Trophoblast cell (in vitro differentiated cells and primary cell): Measurements from ENCODE around the gene PSMB3.
A peak's percentile ranks its signal among the peaks of the same experiment; 100 is the strongest.

ENCODE experiments used
- DNase-seq, 2 donors: peaks; one replicate each; pipeline ENCODE4 v3.0.0-alpha.2; 2016
- H2AFZ ChIP-seq: 2 replicates; pipeline ENCODE4 v1.6.1; 2013; ENCODE audit warnings: low read length, moderate library complexity, mild to moderate bottlenecking; ENCODE audit not compliant: insufficient read depth, poor library complexity
- H2AK5ac ChIP-seq: 2 replicates; pipeline ENCODE4 v1.6.1; 2013; ENCODE audit warnings: mild to moderate bottlenecking, low read length
- H2BK120ac ChIP-seq: 2 replicates; pipeline ENCODE4 v1.6.1; 2013; ENCODE audit warnings: low read length, mild to moderate bottlenecking, moderate library complexity; ENCODE audit not compliant: insufficient read depth, poor library complexity
- H2BK12ac ChIP-seq: 2 replicates; pipeline ENCODE4 v1.6.1; 2013; ENCODE audit warnings: mild to moderate bottlenecking, low read length, moderate library complexity
- H2BK5ac ChIP-seq: 2 replicates; pipeline ENCODE4 v1.6.1; 2013; ENCODE audit warnings: low read length, low read depth, moderate library complexity, mild to moderate bottlenecking; ENCODE audit not compliant: poor library complexity
- H3K14ac ChIP-seq: 2 replicates; pipeline ENCODE4 v1.6.1; 2013; ENCODE audit warnings: mild to moderate bottlenecking, low read length
- H3K18ac ChIP-seq: 2 replicates; pipeline ENCODE4 v1.6.1; 2013; ENCODE audit warnings: mild to moderate bottlenecking, low read length
- H3K23ac ChIP-seq: 2 replicates; pipeline ENCODE4 v1.6.1; 2013; ENCODE audit warnings: low read length
- H3K27ac ChIP-seq: 2 replicates; pipeline ENCODE4 v1.5.1; 2013; ENCODE audit warnings: low read depth, mild to moderate bottlenecking, inconsistent platforms, low read length, moderate library complexity
- H3K27me3 ChIP-seq: 2 replicates; pipeline ENCODE4 v1.6.1; 2013; ENCODE audit warnings: inconsistent platforms, mild to moderate bottlenecking, low read length, moderate library complexity; ENCODE audit not compliant: insufficient read depth
- H3K36me3 ChIP-seq, 2 experiments: 1 replicate in 1 of 2; 2 replicates in 1 of 2; pipeline ENCODE4 v1.6.1; 2013; ENCODE audit warnings: low read length in 2 of 2, mild to moderate bottlenecking in 2 of 2, moderate library complexity in 1 of 2; ENCODE audit not compliant: insufficient read depth in 2 of 2, control insufficient read depth in 1 of 2
- H3K4ac ChIP-seq: 2 replicates; pipeline ENCODE4 v1.6.1; 2013; ENCODE audit warnings: low read depth, mild to moderate bottlenecking, low read length, moderate library complexity
- H3K4me1 ChIP-seq, 2 experiments: 1 replicate in 1 of 2; 2 replicates in 1 of 2; pipeline ENCODE4 v1.6.1; 2013; ENCODE audit warnings: low read length in 2 of 2, mild to moderate bottlenecking in 2 of 2, moderate library complexity in 1 of 2; ENCODE audit not compliant: insufficient read depth in 2 of 2, control insufficient read depth in 1 of 2
- H3K4me2 ChIP-seq: 2 replicates; pipeline ENCODE4 v1.6.1; 2013; ENCODE audit warnings: inconsistent platforms, mild to moderate bottlenecking, low read length, moderate library complexity
- H3K4me3 ChIP-seq: 2 replicates; pipeline ENCODE4 v1.5.1; 2013; ENCODE audit warnings: mild to moderate bottlenecking, low read depth, low read length, inconsistent platforms
- H3K79me1 ChIP-seq: one replicate; pipeline ENCODE4 v1.6.1; 2013; ENCODE audit warnings: low read length
- H3K79me2 ChIP-seq: 2 replicates; pipeline ENCODE4 v1.6.1; 2013; ENCODE audit warnings: low read length, mild to moderate bottlenecking; ENCODE audit not compliant: control insufficient read depth, insufficient read depth, poor library complexity
- H3K9ac ChIP-seq: 2 replicates; pipeline ENCODE4 v1.6.1; 2013; ENCODE audit warnings: mild to moderate bottlenecking, low read length
- H3K9me3 ChIP-seq: 2 replicates; pipeline ENCODE4 v1.6.1; 2013; ENCODE audit warnings: low read depth, mild to moderate bottlenecking, control low read depth, inconsistent platforms, low read length; ENCODE audit not compliant: insufficient read depth
- H4K12ac ChIP-seq: 2 replicates; pipeline ENCODE4 v1.6.1; 2013; ENCODE audit warnings: low read depth, mild to moderate bottlenecking, low read length, moderate library complexity
- H4K8ac ChIP-seq: 2 replicates; pipeline ENCODE4 v1.6.1; 2013; ENCODE audit warnings: low read depth, mild to moderate bottlenecking, low read length, moderate library complexity
- H4K91ac ChIP-seq: one replicate; pipeline ENCODE4 v1.6.1; 2013; ENCODE audit warnings: low read depth, mild to moderate bottlenecking, low read length, moderate library complexity
- WGBS: extraction: QIAGEN DNeasy Blood & Tissue Kit; methylation state at CpG from one replicate; pipeline ENCODE4 v1.1.7; 2013; ENCODE audit warnings: missing lambda C conversion rate; ENCODE audit not compliant: insufficient read length, insufficient coverage; ENCODE audit errors: extremely low coverage; 5-methylcytosine and 5-hydroxymethylcytosine counted together

Gene PSMB3

DNA sequence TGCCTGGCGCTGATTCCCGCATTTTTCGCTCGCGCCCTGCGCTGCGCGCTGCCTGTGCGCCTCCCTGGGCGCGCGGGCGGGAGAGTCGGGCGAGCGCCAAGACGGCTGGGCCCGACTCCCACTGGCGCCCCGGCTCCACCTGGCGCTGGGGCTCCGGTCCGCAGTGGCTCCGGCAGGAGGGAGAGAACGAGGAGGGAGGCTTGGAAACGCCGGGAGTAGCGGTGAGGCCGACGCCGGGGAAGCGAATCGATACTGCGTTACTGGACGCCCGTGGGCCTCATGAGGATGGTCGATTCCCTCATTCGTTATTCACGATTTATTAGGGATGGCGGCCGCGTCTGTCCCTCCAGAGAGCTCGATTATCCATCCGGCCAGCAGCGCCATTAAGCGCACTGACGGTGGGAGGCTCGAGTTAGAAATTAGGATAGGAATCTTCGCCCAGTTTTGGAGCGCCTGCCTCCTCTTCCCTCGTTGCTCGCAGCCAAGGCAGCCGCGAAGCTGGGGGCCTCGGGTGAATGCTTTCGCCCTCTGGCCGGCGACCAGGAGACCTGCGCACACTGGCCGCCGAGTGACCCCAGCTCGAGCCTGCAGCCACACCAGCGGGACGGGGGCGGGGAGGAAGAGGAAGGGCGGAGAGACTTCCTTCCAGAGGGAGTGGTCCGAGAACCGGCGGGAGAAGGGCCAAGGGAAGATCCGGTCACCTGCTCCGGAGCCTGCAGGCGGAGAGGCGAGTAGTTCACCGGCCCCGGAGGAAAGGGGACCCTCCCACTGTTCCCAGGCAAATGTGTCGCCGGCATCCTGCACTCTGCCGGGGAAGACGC is 3.1 kb upstream of the PSMB3 start:
- peaks cover 15 to 24% of the 10 kb centered on the region in 2 experiments for H3K4me1 ChIP-seq
- H2AK5ac ChIP-seq = peak overlapping the region; percentile 34
- no peak overlapping the region for H3K23ac ChIP-seq
- H3K18ac ChIP-seq = peak overlapping the region; percentile 71
- peak; percentile 42 to 52 for DNase-seq
- H3K9ac ChIP-seq = peak overlapping the region; percentile 71
- peaks cover 30% of the 10 kb centered on the region for H3K79me1 ChIP-seq
- WGBS = no CpG with 5 or more reads among the region's 79 CpGs
- peak overlapping the region; percentile 74 for H2AFZ ChIP-seq
- peak overlapping the region; percentile 80 for H3K27ac ChIP-seq
- H3K9me3 ChIP-seq = no peaks in the 10 kb centered on the region
- H3K4me3 ChIP-seq = peak overlapping the region; percentile 70
- peak overlapping the region; percentile 81 for H4K91ac ChIP-seq
- H3K14ac ChIP-seq = peak overlapping the region; percentile 87
- H3K4me2 ChIP-seq = peak overlapping the region; percentile 89
- no peaks in the 10 kb centered on the region for H3K27me3 ChIP-seq
- H2BK5ac ChIP-seq = peak overlapping the region; percentile 23
- H3K4ac ChIP-seq = peak overlapping the region; percentile 30
- H3K79me2 ChIP-seq = peaks cover 39% of the 10 kb centered on the region
- peaks cover 7 to 8% of the 10 kb centered on the region in 2 experiments for H3K36me3 ChIP-seq
- peak overlapping the region; percentile 82 for H4K8ac ChIP-seq
- peak overlapping the region; percentile 64 for H4K12ac ChIP-seq
- H2BK12ac ChIP-seq = peak overlapping the region; percentile 8
- H2BK120ac ChIP-seq = peak overlapping the region; percentile 48

- Histone ChIP-seq H3K4me1 (peaks cover 15 to 24% of the 10 kb centered on the region in 2 experiments), H2BK120ac (peak overlapping the region; percentile 0), H2AFZ (peak overlapping the region; percentile 74), H3K23ac (no peak overlapping the region), H3K9ac (peak overlapping the region; percentile 59), H2BK5ac (no peak overlapping the region), H3K27ac (peak overlapping the region; percentile 31), H2BK12ac (no peak overlapping the region), H2AK5ac (no peak overlapping the region), H3K4me3 (peak overlapping the region; percentile 70), H3K4ac (no peak overlapping the region), H3K27me3 (no peaks in the 10 kb centered on the region), H3K14ac (peak overlapping the region; percentile 45), H3K18ac (no peak overlapping the region), H3K79me1 (peaks cover 30% of the 10 kb centered on the region), H4K12ac (peak overlapping the region; percentile 64), H3K4me2 (peak overlapping the region; percentile 89), H4K8ac (peak overlapping the region; percentile 82), H4K91ac (peak overlapping the region; percentile 1), H3K79me2 (peaks cover 39% of the 10 kb centered on the region), H3K36me3 (peaks cover 10% of the 10 kb centered on the region in 2 experiments), H3K9me3 (no peaks in the 10 kb centered on the region)
- WGBS = no CpG with 5 or more reads among the region's 12 CpGs
- DNase-seq = no peak
Measured at GRCh38 chr17:38750044-38750311, 2.6 kb upstream of the PSMB3 start.

DNA sequence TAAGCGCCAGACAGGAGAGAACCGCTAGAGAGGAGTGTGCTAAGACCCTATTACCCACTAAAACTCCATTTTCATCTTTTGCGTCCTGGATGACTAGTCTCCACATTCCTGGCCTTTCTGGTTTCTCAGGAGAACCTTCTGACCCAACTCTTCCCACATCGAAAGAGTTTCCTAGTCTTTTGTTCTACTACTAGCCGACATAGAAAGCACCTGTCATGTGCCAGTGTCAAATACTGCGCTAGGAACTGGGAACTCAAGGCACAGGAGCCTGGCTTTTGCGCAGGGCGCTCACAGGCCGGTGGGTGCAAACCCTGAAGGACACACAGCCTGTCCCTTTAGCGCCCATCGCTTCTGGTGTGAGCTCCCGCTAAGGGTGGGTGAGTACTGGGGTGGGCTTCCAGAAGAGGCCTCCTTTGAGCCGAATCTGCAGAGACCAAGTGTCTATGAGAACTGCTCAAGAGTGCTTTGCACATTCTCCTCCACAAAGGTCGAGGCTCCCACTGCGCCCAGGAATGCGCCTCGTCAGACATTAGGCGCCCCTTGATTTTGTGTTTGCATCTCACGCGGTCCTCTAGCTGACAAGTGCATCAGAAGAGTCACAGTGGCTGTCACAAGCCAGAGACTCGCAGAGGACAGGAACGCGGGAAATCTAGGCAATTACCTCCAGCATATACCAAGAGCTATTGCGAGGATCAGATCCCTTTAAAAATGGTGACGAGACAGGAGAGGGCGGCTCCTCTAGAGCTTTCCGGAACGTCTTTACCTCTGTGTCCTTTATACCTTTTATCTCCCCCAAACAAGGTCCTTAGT is 2.0 kb upstream of the PSMB3 start:
- no CpG with 5 or more reads among the region's 28 CpGs for WGBS

DNA sequence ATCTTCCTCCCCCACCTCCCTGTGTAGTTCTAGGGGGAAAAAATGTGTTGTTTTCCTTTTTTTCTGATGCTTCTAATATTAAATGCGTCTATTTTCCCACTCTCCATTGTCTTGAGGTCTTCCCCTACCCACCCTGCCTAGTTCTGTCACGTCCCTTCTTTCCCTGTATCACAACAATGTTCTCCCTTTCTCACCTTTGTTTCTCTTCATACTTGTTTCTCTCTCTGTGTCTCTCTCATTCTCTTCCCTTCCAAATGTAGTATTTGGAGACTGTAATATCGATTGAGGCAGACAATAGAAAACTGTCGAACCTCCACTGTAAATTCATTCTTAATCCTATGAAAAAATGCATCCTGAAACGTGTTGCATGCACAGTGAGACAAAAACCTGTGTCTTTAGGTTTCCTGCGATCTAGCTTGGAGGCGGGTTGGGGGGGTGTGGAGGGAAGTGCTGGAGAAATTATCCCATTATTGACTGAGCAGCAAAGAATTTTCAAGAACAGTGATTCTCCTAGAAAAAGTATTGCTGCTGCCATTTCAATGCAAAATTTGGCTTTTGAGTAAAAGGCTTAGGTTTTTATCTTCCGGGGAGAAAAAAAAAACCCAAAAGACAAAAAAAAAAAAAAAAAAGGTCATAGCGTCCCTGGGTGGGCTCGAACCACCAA is 1.3 kb upstream of the PSMB3 start:
- Histone ChIP-seq H2AK5ac (no peak overlapping the region), H3K4me1 (peaks cover 12 to 19% of the 10 kb centered on the region in 2 experiments), H2BK120ac (no peak overlapping the region), H3K79me1 (peaks cover 30% of the 10 kb centered on the region), H2AFZ (no peak overlapping the region), H3K4me3 (no peak overlapping the region), H3K36me3 (peaks cover 17 to 20% of the 10 kb centered on the region in 2 experiments), H4K12ac (no peak overlapping the region), H2BK5ac (no peak overlapping the region), H3K4ac (no peak overlapping the region), H4K91ac (no peak overlapping the region), H3K27me3 (no peaks in the 10 kb centered on the region), H3K14ac (no peak overlapping the region), H3K27ac (no peak overlapping the region), H3K9me3 (no peaks in the 10 kb centered on the region), H3K9ac (no peak overlapping the region), H2BK12ac (no peak overlapping the region), H3K18ac (no peak overlapping the region), H3K4me2 (peak overlapping the region; percentile 89), H3K23ac (no peak overlapping the region), H4K8ac (no peak overlapping the region), H3K79me2 (peaks cover 32% of the 10 kb centered on the region)
- no peak for DNase-seq
- no CpG with 5 or more reads among the region's 10 CpGs for WGBS

More for the DNA sequence above, 2.0 kb upstream of the PSMB3 start:
- H4K12ac ChIP-seq = no peak overlapping the region
- no peak overlapping the region for H2AK5ac ChIP-seq
- no peak overlapping the region for H2BK12ac ChIP-seq
- peak overlapping the region; percentile 1 for H4K91ac ChIP-seq
- no peak overlapping the region for H3K18ac ChIP-seq
- no peak overlapping the region for H3K9ac ChIP-seq
- H3K4me2 ChIP-seq = peak overlapping the region; percentile 89
- H3K79me2 ChIP-seq = peaks cover 38% of the 10 kb centered on the region
- peaks cover 12 to 15% of the 10 kb centered on the region in 2 experiments for H3K36me3 ChIP-seq
- no peaks in the 10 kb centered on the region for H3K27me3 ChIP-seq
- no peak overlapping the region for H3K23ac ChIP-seq
- no peak overlapping the region for H3K4ac ChIP-seq
- no peaks in the 10 kb centered on the region for H3K9me3 ChIP-seq
- no peak overlapping the region for H3K4me3 ChIP-seq
- H4K8ac ChIP-seq = peak overlapping the region; percentile 2
- peaks cover 30% of the 10 kb centered on the region for H3K79me1 ChIP-seq
- no peak overlapping the region for H3K14ac ChIP-seq
- peak; percentile 47 to 66 for DNase-seq
- no peak overlapping the region for H2BK5ac ChIP-seq
- no peak overlapping the region for H2BK120ac ChIP-seq
- H3K4me1 ChIP-seq = peaks cover 15 to 24% of the 10 kb centered on the region in 2 experiments
- H2AFZ ChIP-seq = no peak overlapping the region
- no peak overlapping the region for H3K27ac ChIP-seq
